Activated T-helper 1 cell treated with anti-CD3 and anti-CD28 coated beads, Interleukin-12 subunit alpha, Interleukin-12 subunit beta, Interleukin-2, Interleukin-4 antibody, amounts not matched to agents 30 ng/mL and 10 ng/mL and 1 ng/mL, durations not matched to agents 14 hours and 24 hours and 36 hours (primary cell): ENCODE data around the gene TTPAL. TPM values are rescaled to one million over a fixed set of nuclear protein-coding genes. Genes with fewer than 3 reads are reported as not detected.

Experiments
- DNase-seq: peaks from one replicate; pipeline ENCODE4 v3.0.0; 2021; ENCODE audit warnings: low spot score
- H3K27ac Mint-ChIP-seq: one replicate; pipeline ENCODE4 v1.8.0; 2021; ENCODE audit warnings: mild to moderate bottlenecking, mixed read lengths
- H3K27me3 Mint-ChIP-seq: one replicate; pipeline ENCODE4 v1.8.0; 2022; ENCODE audit warnings: mild to moderate bottlenecking, moderate library complexity, mixed read lengths; ENCODE audit not compliant: insufficient read depth
- H3K36me3 Mint-ChIP-seq: one replicate; pipeline ENCODE4 v1.8.0; 2021; ENCODE audit warnings: low read depth, mixed read lengths
- H3K4me1 Mint-ChIP-seq: one replicate; pipeline ENCODE4 v1.8.0; 2021; ENCODE audit warnings: low read depth, mixed read lengths
- H3K4me3 Mint-ChIP-seq: one replicate; pipeline ENCODE4 v1.8.0; 2021; ENCODE audit warnings: mild to moderate bottlenecking, moderate library complexity, mixed read lengths
- H3K9me3 Mint-ChIP-seq: one replicate; pipeline ENCODE4 v1.8.0; 2021; ENCODE audit warnings: mixed read lengths
- intact Hi-C: fragments of 100-400 bp; cut with micrococcal nuclease; formaldehyde crosslinking; loops from one replicate; pipeline ENCODE4 v1.15.1; 2024
- total RNA-seq: library from RNA; stranded (reverse); gene quantifications from 2 replicates; pipeline ENCODE4 v1.2.3, GENCODE V29; 2022

Gene TTPAL
- total RNA-seq, 1 donor from 2014 or later, result 22.9 TPM

DNA sequence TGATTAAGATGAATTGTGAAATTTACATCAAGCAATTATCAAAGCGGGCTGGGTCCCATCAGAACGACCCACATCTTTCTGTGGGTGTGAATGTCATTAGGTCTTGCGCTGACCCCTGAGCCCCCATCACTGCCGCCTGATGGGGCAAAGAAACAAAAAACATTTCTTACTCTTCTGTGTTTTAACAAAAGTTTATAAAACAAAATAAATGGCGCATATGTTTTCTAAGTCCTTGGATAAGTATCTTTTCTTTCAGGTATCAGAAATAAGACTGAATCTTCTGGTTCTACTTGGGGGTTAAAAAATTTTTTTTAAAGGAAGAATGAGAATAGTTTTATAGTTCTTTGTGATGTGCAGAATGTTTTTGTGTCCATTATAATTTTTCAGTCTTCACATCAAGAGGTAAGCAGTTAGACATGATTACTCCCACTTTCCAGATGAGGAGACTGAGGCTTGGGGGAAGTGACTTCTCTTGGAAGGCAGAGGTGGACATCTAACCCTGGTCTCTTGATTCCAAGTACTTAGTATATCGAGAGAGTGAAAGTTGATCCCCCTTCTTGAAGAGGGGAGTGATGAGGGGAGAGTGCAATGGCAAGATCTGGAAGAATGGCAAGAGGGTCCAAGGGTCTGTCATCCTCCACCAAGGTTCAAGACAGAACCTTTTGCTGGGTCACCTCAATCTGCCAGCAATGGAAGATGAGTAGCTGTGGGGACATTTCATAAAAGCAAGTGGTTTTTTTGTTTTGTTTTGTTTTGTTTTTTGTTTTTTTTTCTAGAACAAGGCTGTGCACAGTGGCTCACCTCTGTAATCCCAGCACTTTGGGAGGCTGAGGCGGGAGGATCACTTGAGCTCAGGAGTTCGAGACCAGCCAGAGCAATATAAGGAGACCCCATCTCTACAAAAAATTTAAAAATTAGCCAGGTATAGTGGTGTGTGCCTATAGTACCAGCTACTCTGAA lies 42.8 kb upstream of the TTPAL start:
- Mint-ChIP-seq H3K27ac (no peak overlapping the region), H3K4me1 (no peaks in the 10 kb centered on the region), H3K4me3 (no peak overlapping the region), H3K27me3 (peaks cover 4% of the 10 kb centered on the region), H3K9me3 (no peaks in the 10 kb centered on the region), H3K36me3 (no peaks in the 10 kb centered on the region)
- DNase-seq, result no peak
- intact Hi-C loops, result no loop called here

- Mint-ChIP-seq H3K27ac (no peak overlapping the region), H3K9me3 (no peaks in the 10 kb centered on the region), H3K4me3 (no peak overlapping the region), H3K27me3 (peaks cover 7% of the 10 kb centered on the region), H3K4me1 (no peaks in the 10 kb centered on the region), H3K36me3 (no peaks in the 10 kb centered on the region)
- no peak for DNase-seq
- intact Hi-C loops, result no loop called here
Measured at GRCh38 chr20:44433751-44434538, 41.7 kb upstream of the TTPAL start.

DNA sequence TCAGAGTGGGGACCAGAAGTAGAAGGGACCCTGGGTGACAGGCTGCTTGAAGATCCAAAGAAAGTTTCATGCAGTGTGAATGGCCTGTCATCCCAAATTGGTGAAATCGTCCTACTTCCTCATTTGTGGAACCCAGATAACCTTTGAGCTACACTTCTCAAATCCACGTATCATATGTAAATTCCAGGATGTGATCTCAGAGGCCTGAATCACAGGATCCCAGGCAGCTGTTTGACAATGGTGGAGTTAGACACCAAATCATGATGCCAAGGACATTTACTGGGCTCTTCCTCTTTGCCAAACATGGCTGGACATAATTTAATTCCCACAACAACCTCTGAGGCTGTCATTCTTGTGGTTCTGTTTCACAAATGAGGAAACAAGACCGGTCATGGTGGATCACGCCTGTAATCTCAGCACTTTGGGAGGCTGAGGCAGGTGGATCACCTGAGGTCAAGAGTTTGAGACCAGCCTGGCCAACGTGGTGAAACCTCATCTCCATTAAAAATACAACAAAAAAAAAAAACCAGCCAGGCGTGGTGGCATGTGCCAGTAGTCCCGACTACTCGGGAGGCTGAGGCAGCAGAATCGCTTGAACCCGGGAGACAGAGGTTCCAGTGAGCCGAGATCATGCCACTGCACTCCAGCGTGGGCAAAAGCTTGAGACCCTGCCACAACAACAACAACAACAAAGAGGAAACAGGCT lies 39.9 kb upstream of the TTPAL start:
- intact Hi-C loops, result no loop called here
- Mint-ChIP-seq H3K4me3 (no peak overlapping the region), H3K4me1 (no peaks in the 10 kb centered on the region), H3K9me3 (no peaks in the 10 kb centered on the region), H3K27ac (no peak overlapping the region), H3K36me3 (no peaks in the 10 kb centered on the region), H3K27me3 (peaks cover 7% of the 10 kb centered on the region)
- no peak for DNase-seq

DNA sequence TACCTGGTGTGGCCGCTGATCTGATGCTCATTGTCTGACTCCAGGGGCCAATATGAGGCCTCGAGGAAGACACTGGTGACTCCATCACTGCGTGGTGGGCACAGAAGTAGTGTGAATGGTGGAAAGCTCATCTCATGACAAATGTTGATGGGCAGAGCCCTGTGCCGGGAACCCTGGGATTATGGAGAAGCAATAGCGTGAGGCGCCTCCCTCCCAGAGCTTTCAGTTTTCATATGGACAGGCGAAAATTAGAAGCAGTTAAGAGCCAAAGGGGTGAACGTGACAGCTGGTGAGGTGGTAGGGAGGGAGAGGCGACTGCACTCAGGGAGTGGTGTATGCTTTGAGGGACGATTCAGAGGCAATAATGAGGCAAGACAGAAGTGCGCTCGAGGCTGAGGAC lies 39.3 kb upstream of the TTPAL start:
- Mint-ChIP-seq H3K4me3 (no peak overlapping the region), H3K4me1 (no peaks in the 10 kb centered on the region), H3K27me3 (peaks cover 7% of the 10 kb centered on the region), H3K9me3 (no peaks in the 10 kb centered on the region), H3K27ac (no peak overlapping the region), H3K36me3 (no peaks in the 10 kb centered on the region)
- no peak for DNase-seq
- intact Hi-C loops, result no loop called here

DNA sequence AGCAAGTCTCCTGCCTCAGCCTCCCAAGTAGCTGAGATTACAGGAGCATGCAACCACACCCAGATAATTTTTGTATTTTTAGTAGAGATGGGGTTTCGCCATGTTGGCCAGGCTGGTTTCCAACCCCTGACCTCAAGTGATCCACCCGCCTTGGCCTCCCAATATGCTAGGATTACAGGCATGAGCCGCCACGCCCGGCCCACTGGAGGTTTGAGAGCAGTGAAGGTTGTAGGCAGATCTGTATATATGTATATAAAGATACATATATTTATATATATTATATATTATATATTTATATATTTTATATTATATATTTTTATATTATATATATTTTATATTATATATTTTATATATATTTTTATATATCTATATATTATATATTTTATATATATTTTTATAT lies 38.2 kb upstream of the TTPAL start:
- Mint-ChIP-seq H3K36me3 (no peaks in the 10 kb centered on the region), H3K4me3 (no peak overlapping the region), H3K27me3 (peaks cover 7% of the 10 kb centered on the region)

GRCh38 chr20:44438782-44439181 lies 36.9 kb upstream of the TTPAL start:
- no peak for DNase-seq
- H3K36me3 Mint-ChIP-seq, result no peaks in the 10 kb centered on the region
- peaks cover 4% of the 10 kb centered on the region for H3K27me3 Mint-ChIP-seq
- intact Hi-C loops, result no loop called here
- no peaks in the 10 kb centered on the region for H3K9me3 Mint-ChIP-seq
- no peak overlapping the region for H3K27ac Mint-ChIP-seq
- H3K4me3 Mint-ChIP-seq, result no peak overlapping the region
- H3K4me1 Mint-ChIP-seq, result no peaks in the 10 kb centered on the region

More for the DNA sequence above, 38.2 kb upstream of the TTPAL start:
- intact Hi-C loops, result no loop called here
- DNase-seq, result no peak
- Mint-ChIP-seq H3K9me3 (no peaks in the 10 kb centered on the region), H3K4me1 (no peaks in the 10 kb centered on the region), H3K27ac (no peak overlapping the region)

- intact Hi-C loops, result no loop called here
- H3K9me3 Mint-ChIP-seq, result no peaks in the 10 kb centered on the region
- H3K36me3 Mint-ChIP-seq, result no peaks in the 10 kb centered on the region
- DNase-seq, result no peak
- H3K27me3 Mint-ChIP-seq, result peaks cover 4% of the 10 kb centered on the region
- H3K4me3 Mint-ChIP-seq, result no peak overlapping the region
- H3K4me1 Mint-ChIP-seq, result no peaks in the 10 kb centered on the region
- H3K27ac Mint-ChIP-seq, result no peak overlapping the region
Measured at GRCh38 chr20:44439318-44439717, 36.4 kb upstream of the TTPAL start.

GRCh38 chr20:44442298-44443070 lies 33.2 kb upstream of the TTPAL start:
- H3K9me3 Mint-ChIP-seq, result no peaks in the 10 kb centered on the region
- H3K4me3 Mint-ChIP-seq, result no peak overlapping the region
- no peak for DNase-seq
- peaks cover 5% of the 10 kb centered on the region for H3K27me3 Mint-ChIP-seq
- no peaks in the 10 kb centered on the region for H3K36me3 Mint-ChIP-seq
- no peaks in the 10 kb centered on the region for H3K4me1 Mint-ChIP-seq
- no peak overlapping the region for H3K27ac Mint-ChIP-seq
- intact Hi-C loops, result no loop called here

DNA sequence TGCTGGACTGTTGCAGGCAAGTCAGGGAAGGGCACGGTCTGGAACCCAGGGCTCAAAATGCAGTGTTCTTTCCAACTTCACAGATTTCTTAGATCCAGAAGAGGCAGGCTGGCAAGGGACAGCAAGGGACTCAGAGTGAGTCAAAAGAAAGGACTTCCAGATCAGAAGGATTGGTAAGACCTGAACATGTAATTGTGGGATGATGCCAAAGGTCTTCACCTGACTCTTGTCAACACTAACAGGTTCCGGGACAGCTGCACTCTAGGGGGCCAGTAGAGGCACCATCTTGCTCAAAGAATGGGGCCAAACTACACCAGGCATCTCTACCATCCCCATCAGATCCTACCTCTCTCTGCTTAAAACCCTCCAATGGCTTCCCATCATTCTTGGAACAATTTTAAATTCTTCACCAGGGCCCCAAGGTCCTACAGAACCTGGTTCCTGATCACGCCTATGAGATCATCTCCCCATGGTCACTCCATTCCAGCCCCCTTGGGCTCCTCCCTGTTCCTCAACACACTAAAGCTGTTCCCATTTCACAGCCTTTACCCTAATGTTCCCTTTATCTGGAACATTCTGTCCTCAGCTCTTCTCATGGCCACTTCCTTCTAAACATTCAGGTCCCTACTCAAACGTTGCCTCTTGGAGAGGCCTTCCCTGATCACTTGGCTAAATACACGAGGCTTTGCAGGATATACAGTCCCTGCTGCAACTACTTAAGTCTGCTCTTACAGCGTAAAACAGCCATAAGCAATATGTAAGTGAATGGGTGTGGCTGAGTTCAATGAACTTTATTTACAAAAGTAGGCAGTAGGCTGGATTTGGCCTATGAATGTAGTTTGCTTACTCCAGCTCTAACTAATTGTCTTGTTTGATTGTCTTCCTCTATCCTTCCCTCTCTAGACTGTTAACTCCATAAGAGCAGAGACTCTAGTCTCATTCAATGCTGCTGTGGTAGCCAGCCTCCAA lies 29.6 kb upstream of the TTPAL start:
- DNase-seq, result no peak
- no peaks in the 10 kb centered on the region for H3K4me1 Mint-ChIP-seq
- intact Hi-C loops, result no loop called here
- no peaks in the 10 kb centered on the region for H3K36me3 Mint-ChIP-seq
- no peak overlapping the region for H3K27ac Mint-ChIP-seq
- H3K27me3 Mint-ChIP-seq, result peaks cover 2% of the 10 kb centered on the region
- H3K4me3 Mint-ChIP-seq, result no peak overlapping the region
- no peaks in the 10 kb centered on the region for H3K9me3 Mint-ChIP-seq

- no peak overlapping the region for H3K27ac Mint-ChIP-seq
- no peak overlapping the region for H3K4me3 Mint-ChIP-seq
- peaks cover 2% of the 10 kb centered on the region for H3K27me3 Mint-ChIP-seq
- no peaks in the 10 kb centered on the region for H3K4me1 Mint-ChIP-seq
- no peak for DNase-seq
- H3K9me3 Mint-ChIP-seq, result no peaks in the 10 kb centered on the region
- H3K36me3 Mint-ChIP-seq, result no peaks in the 10 kb centered on the region
- intact Hi-C loops, result no loop called here
Measured at GRCh38 chr20:44447827-44448419, 27.8 kb upstream of the TTPAL start.

DNA sequence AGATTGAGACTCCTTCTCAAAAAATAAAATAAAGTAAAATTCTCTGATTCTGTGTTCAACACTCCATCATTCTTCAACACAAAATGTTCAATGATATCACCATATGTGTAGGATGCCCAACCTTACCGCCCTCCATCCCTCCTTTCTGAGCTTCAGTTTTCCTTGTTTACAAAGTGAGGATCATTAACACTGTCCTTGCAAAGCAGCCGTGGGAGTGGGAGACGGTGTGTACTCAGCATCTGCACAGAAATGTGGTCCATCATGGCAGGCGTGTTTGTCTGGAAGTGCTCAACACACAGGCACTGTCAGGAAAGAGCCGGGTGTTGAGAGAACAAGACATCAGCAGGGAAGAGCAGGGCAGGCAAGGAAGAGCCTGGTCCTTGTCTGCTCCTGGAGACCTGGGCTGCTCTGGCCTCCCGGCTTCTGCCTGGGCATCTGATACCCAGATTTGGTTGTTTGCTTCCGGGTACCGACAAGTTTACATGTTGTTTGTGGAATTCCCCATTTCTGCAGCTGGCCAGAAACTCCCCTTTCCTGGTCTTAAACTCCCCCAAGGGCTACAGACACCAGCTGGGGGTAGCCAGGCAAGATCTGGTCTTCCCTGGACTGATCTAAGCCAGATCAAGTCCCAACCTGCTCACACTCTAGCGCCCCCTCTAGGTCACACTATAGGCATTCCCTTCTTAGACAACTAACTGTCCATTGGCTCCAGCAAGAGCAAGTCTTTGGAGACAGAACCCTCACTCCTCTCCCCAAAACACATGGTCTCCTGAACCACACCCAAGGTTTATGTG lies 26.7 kb upstream of the TTPAL start:
- no peak for DNase-seq
- H3K27me3 Mint-ChIP-seq, result peaks cover 2% of the 10 kb centered on the region
- no peaks in the 10 kb centered on the region for H3K4me1 Mint-ChIP-seq
- no peak overlapping the region for H3K27ac Mint-ChIP-seq
- H3K36me3 Mint-ChIP-seq, result no peaks in the 10 kb centered on the region
- no peak overlapping the region for H3K4me3 Mint-ChIP-seq
- intact Hi-C loops, result no loop called here
- H3K9me3 Mint-ChIP-seq, result no peaks in the 10 kb centered on the region
